Mammary epithelial cell (primary cell): Measurements from ENCODE around the gene XXYLT1.

Experiments
- CTCF ChIP-seq, 2 donors: IDR thresholded peaks in 1 of 2; conservative IDR thresholded peaks in 1 of 2; 2 replicates each; pipeline ENCODE4 v1.5.1; 2011 to 2012; ENCODE audit warnings: inconsistent platforms in 2 of 2, low read length in 2 of 2, mild to moderate bottlenecking in 2 of 2, control low read depth in 1 of 2, low read depth in 1 of 2; ENCODE audit not compliant: insufficient read depth in 1 of 2; ENCODE audit errors: extremely low read depth in 1 of 2
- EZH2 ChIP-seq: IDR thresholded peaks from 2 replicates; pipeline ENCODE4 v1.6.1; 2012; ENCODE audit warnings: low read length, inconsistent platforms, borderline replicate concordance

- TF ChIP-seq CTCF (conservative IDR thresholded peaks at IDR 0.05 in 1 of 2, IDR thresholded peaks at IDR 0.05 in 1 of 2; ENCODE audit: extremely low read depth in 1 of 2, insufficient read depth in 1 of 2, low read depth in 1 of 2, low read length in 2 of 2) = no peak
- no peak for TF ChIP-seq EZH2
Measured at GRCh38 chr3:195025056-195025883, 245.7 kb downstream of the XXYLT1 start.
